Stimulated activated CD8-positive, alpha-beta memory T cell treated with anti-CD3 and anti-CD28 coated beads, Interleukin-12 subunit alpha, Interleukin-12 subunit beta, amount 100 ng/mL, for 1 hour (primary cell): Measurements from ENCODE around the gene CDK16.

ENCODE experiments used
- DNase-seq: peaks from one replicate; pipeline ENCODE4 v3.0.0-alpha.2; 2020; ENCODE audit warnings: low read depth

The CDK16 gene

GRCh38 chrX:47209508-47210238 is 8.8 kb upstream of the CDK16 start:
- no peak for DNase-seq

GRCh38 chrX:47210661-47211425 is 7.6 kb upstream of the CDK16 start:
- no peak for DNase-seq

GRCh38 chrX:47212381-47213293 is 5.8 kb upstream of the CDK16 start:
- DNase-seq: no peak

GRCh38 chrX:47214435-47215077 is 3.9 kb upstream of the CDK16 start:
- DNase-seq: no peak

GRCh38 chrX:47215291-47215900 is 3.1 kb upstream of the CDK16 start:
- no peak for DNase-seq

GRCh38 chrX:47216393-47216925 is 2.0 kb upstream of the CDK16 start:
- DNase-seq: no peak

- DNase-seq: no peak
These were observed 1.2 kb upstream of the CDK16 start for GRCh38 chrX:47217121-47217851.

GRCh38 chrX:47217852-47218279 is 615 bp upstream of the CDK16 start:
- peak; percentile 89 for DNase-seq

GRCh38 chrX:47218920-47219815 is 687 bp downstream of the CDK16 start:
- DNase-seq: peak; percentile 10

- no peak for DNase-seq
These were observed 3.3 kb downstream of the CDK16 start for GRCh38 chrX:47221756-47222155.

- no peak for DNase-seq
These were observed 4.4 kb downstream of the CDK16 start for GRCh38 chrX:47222751-47223350.

GRCh38 chrX:47223476-47224250 is 5.2 kb downstream of the CDK16 start:
- no peak for DNase-seq

GRCh38 chrX:47224266-47224895 is 5.9 kb downstream of the CDK16 start:
- DNase-seq: no peak

GRCh38 chrX:47224896-47225290 is 6.4 kb downstream of the CDK16 start:
- no peak for DNase-seq

GRCh38 chrX:47226071-47226470 is 7.6 kb downstream of the CDK16 start:
- DNase-seq: no peak

GRCh38 chrX:47226531-47227333 is 8.3 kb downstream of the CDK16 start:
- DNase-seq: no peak

- no peak for DNase-seq
These were observed 8.8 kb downstream of the CDK16 start for GRCh38 chrX:47227334-47227583.
